ENCODE results near the gene OR10G3.

The OR10G3 gene

GRCh38 chr14:21535545-21536417 lies 44.1 kb downstream of the OR10G3 start:
- DNase-seq, result no peak

DNA sequence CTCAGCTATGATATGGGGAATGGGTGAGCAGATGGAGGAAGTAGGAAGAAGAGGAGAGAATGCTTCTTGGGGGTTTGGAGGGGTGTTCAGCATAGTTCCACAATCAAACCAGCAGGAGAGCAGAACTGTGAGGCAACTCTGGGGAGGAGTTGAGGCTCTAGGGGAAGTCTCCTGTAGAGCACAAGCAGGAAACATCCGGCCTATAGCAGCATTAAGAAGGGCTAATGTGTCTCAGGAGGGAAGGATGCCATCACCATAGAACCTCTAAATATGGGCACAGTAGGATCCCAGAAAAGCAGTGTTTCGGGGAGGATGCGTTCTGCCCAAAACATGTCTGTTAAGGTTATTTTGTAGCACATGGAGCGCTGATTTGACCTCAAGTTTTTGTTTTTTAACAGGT lies 45.3 kb downstream of the OR10G3 start:
- DNase-seq, result no peak

DNA sequence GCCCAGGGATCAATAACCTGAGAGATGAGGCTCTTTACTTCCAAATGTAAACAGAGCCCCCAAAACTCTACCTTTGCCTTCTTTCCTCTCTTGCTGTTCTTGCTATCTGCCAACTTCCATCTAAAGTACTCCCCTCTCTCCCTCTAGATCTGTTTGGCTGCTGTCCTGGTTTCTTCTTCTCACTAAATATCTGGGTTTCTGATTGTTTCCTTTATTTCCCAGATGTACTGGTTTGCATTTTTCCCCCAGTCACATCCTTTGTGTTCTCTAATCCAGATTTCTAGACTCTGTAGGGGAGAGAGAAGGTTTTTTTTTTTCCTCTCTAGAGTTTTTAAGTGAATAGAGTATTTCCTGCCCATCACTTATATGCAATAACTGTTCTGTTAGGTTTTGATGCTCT lies 46.6 kb downstream of the OR10G3 start:
- no peak for DNase-seq

DNA sequence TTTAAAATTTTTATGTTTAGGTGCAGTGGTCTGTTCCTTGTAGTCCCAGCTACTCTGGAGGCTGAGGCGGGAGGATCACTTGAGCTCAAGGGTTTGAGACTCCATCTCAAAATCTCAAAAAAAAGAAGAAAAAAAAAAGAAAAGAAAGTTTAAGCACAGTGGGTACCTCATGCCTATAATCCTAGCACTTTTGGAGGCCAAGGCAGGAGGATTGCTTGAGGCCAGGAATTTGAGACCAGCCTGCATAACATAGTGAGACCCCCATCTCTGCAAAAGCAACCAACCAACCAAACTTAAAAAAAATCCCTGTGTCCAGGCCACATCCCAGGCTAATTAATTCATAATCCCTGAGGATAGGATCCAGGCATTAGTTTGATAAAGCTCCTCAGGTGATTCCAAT lies 50.4 kb downstream of the OR10G3 start:
- no peak for DNase-seq

DNA sequence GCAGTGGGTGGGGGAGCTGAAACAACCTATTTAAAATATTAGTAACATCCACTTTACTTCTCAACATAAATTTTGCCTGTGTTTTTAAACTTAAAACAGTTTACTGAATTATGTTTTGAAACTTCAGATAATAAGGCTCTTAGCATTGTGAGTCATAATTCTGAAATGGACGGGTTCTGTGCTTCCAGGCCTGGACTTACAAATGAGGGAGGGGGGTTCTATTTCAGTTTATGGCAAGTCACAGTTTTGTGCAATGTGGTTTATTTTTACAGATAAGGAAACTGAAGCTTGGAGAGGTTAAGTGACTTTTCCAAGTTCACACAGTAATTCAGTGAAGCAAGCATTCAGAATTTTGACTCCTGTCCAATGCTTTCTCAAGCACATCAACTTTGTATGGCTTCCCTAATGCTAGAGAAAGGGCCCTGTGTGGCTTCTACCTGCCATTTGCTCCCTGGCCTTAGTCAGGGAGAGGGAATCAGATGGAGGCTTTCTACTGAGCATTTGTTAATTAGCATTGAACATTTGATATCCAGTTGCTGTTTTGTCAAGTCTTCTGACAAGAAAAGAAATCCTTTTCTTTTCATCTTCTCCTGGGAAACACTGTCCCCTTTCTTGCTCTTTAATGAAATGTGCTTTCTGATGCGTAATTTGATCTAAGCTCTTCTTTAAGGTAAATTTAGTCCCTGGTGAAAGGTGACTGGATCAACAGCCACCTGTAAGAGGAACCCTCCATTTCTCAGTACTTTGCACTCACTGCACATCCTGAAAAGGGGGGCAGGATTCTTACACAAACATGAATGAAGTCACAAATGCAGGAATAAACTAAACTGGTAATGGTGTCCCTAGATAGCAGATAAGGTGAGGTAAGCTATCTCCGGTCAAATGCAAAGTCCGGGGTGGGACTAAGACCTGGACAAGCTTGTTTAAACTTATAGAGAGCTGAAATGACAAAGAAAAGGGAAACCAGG lies 51.2 kb downstream of the OR10G3 start:
- no peak for DNase-seq

GRCh38 chr14:21527318-21527679 lies 52.6 kb downstream of the OR10G3 start:
- DNase-seq, result no peak

DNA sequence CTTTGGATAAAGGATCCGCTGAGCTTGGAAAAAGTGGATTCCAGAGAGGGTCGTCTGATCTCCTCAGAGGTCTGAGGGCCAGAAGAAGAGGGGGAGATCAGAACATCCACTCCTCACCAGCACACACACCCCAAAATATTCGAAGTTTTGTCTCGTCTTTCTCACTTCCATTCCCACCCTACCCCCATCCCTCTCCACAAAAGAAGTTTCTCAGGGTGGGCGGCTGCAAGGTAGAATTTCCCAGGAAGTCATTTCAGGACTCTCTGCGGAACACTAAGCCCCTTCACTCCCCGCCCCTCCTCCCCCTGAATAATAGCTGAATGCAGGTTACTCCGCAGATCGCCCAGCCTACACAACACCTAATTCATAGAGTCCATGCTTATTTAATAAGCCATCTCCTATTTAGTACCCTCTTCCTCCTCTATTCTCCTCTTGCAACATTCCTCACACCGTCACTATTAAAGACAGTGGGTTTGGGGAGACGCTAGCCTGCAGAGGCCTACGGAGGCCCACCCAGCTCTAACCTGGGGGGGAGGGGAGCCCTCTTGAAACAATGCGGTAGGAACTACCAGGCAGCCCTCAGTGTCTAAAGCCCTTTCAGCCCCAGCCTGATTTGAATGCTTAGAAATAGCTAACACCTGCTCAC lies 53.1 kb downstream of the OR10G3 start:
- DNase-seq, result no peak

- DNase-seq, result no peak
Observed at GRCh38 chr14:21525962-21526671, 53.8 kb downstream of the OR10G3 start, which contains the start of gene SALL2. SALL2 (minus strand) TSS chr14:21526346; CDS start chr14:21526127, 219 bp downstream.

- no peak for DNase-seq
Observed at GRCh38 chr14:21525571-21525961, 54.3 kb downstream of the OR10G3 start.

- DNase-seq, result no peak
Observed at GRCh38 chr14:21524575-21525490, 55.0 kb downstream of the OR10G3 start.

GRCh38 chr14:21523203-21523602 lies 56.7 kb downstream of the OR10G3 start:
- DNase-seq, result no peak

GRCh38 chr14:21521501-21521900 lies 58.4 kb downstream of the OR10G3 start:
- no peak for DNase-seq

- no peak for DNase-seq
Observed at GRCh38 chr14:21520767-21521166, 59.1 kb downstream of the OR10G3 start.

DNA sequence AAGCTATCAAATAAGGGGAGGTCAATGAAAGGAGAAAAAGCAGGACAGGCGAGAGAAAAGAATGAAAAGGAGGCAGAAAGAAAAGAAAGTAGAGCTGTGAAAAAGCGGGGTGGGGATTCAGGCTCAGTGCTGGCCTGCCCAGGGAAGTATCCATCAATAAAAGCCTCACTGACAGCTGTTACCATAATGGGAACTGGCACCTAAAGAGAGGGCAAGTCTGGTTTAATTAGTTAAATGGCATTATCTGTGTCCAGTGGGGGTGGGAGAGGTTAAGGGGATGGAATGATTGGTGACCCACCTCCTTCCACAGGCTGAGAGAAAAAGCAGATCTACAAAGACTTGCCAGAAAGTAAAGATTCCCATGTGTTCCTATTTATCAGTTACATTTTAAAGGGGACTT lies 61.2 kb downstream of the OR10G3 start:
- DNase-seq, result no peak

Data from GOT3 (cell line).